Stomach (tissue), 4 donors: ENCODE data around the gene FDX1.

ENCODE experiments used
- CTCF ChIP-seq, 7 experiments: fragments of 450-650 bp in 4 of 7; fragments of 200-600 bp in 3 of 7; sonication (generic) in 3 of 7; IDR thresholded peaks; one replicate each; pipeline ENCODE4 v1.5.1; 2016 to 2019; ENCODE audit warnings: antibody characterized with exemption in 7 of 7, control low read depth in 2 of 7, mild to moderate bottlenecking in 1 of 7
- POLR2A ChIP-seq, 4 donors: fragments of 450-650 bp; IDR thresholded peaks; one replicate each; pipeline ENCODE4 v1.6.1; 2016; ENCODE audit warnings: antibody characterized with exemption in 4 of 4, control low read depth in 2 of 4, mild to moderate bottlenecking in 1 of 4, moderate library complexity in 1 of 4

GRCh38 chr11:110513846-110514437 is 84.2 kb downstream of the FDX1 start:
- TF ChIP-seq CTCF (IDR thresholded peaks at IDR 0.05) (no peak), POLR2A (IDR thresholded peaks at IDR 0.05) (no peak)
